ENCODE results near the gene PELI1.

Gene PELI1

DNA sequence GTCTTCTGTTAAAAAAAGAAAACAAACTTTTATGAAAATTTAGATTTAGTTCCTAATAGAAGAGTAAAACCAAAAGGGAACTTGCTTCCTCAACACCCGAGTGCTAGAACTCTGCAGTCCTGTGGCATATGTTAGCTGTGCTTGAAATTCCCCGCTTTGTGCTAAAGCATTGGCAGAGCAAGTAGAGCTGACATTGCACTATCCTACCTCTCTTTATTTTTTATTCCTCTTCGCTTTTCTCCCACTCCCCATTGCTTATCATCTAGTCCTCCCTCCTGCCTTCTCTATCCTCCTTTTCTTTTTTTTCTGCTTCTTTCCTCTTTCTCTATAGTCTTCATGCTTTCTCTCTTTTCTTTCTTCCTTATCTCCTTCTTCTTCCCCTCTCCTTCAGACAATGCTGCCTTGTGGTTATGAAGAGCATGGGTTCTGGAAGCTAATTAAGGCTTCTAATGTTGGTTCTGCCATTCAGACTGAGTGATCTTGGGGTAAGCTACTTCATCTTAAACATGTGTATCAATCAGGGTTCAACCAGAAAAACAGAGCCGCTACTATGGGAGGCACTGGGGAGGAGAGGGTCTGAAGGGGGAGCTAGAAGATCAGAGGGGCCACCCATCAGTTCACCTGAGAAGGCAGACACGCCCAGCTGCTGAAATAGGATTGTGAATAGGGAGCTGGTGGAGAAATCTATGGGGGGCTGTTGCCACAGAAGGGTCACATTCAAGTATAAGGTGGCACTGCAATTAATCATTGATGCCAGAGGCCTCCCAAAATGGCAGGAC lies 31.4 kb upstream of the PELI1 start:
- no peak overlapping the region for H3K27ac ChIP-seq
- no peak overlapping the region for H3K9ac ChIP-seq
- H3K4me1 ChIP-seq, result no peaks in the 10 kb centered on the region
- no peaks in the 10 kb centered on the region for H3K36me3 ChIP-seq
- TF ChIP-seq Cebpa-rat (IDR thresholded peaks at IDR 0.05), result no peak
- H3K4me2 ChIP-seq, result no peak overlapping the region
- H3K27me3 ChIP-seq, result no peaks in the 10 kb centered on the region
- no peak overlapping the region for H3K4me3 ChIP-seq
- no peaks in the 10 kb centered on the region for H4K20me1 ChIP-seq
- no peaks in the 10 kb centered on the region for H3K9me3 ChIP-seq

DNA sequence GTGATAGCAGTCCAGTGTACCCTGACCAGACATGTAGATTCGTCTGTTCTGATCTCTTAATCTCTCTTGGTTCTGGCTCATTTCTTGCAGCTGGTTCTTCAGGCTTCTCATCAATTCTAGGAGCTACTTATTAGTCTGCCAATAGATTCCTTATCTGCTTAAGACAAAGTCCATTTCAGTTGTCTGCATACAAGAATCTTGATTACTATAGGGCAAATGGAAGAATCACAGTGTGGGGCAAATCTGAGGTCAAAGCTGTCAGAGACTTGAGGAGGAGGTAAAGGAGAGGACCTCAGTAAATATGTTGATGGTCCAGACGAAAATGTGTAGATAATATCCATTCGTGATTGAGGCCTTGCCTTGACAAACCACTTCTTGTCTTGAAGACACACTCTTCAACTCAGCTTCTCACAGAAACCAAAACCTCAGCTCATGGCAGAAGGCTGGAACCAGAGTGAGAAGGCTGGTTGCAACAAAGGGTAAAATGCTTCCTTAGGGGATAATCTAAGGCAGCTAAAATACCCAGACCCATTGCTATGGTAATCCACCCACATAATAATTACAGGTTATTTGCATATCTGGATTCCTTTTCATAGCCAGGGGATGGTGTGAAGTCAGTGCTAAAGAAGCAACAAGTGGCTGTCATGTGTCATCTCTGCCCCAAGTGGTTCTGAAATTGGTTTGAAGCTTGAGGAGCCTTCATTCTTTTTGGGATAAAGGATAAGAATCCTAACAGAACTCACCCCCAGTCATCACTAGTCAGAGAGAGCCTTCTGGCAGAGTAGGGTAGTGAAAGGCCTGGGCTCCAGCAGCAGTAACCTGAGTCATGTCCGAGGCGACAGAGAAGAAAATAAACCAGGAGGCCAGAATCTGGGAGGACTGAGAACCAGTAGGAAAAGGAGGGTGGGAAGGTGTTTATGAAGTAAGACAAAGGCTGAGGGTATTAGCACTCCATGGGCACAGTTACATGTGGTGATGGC lies 29.2 kb upstream of the PELI1 start:
- Histone ChIP-seq H3K4me2 (no peak overlapping the region), H3K27me3 (no peaks in the 10 kb centered on the region), H3K4me1 (no peaks in the 10 kb centered on the region), H3K9me3 (no peaks in the 10 kb centered on the region), H4K20me1 (no peaks in the 10 kb centered on the region), H3K4me3 (no peak overlapping the region), H3K9ac (no peak overlapping the region), H3K36me3 (no peaks in the 10 kb centered on the region), H3K27ac (no peak overlapping the region)
- no peak for TF ChIP-seq Cebpa-rat (IDR thresholded peaks at IDR 0.05)

DNA sequence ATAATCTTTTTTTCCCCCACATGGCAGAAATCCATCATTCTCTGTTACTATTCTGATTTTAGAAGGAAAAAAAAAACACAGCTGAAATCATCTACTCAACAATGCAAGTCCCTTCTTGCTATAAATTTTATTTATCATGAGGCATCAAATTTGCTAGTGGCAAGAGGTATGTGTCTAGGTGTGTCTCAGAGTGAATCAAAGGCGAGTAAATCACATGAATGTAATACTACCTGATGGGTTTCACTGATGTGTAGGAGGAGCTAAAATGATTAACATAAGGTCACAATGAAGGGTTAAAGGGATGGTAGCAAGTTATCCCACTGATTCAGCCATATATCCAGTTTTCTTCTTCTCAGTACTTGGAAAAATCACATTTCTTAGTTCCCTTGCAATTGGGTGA lies 24.5 kb upstream of the PELI1 start:
- Histone ChIP-seq H3K27me3 (no peaks in the 10 kb centered on the region), H3K4me3 (no peak overlapping the region), H3K9ac (no peak overlapping the region), H3K9me3 (no peaks in the 10 kb centered on the region), H4K20me1 (no peaks in the 10 kb centered on the region), H3K27ac (no peak overlapping the region), H3K4me2 (no peak overlapping the region), H3K4me1 (no peaks in the 10 kb centered on the region), H3K36me3 (no peaks in the 10 kb centered on the region)
- no peak for TF ChIP-seq Cebpa-rat (IDR thresholded peaks at IDR 0.05)

DNA sequence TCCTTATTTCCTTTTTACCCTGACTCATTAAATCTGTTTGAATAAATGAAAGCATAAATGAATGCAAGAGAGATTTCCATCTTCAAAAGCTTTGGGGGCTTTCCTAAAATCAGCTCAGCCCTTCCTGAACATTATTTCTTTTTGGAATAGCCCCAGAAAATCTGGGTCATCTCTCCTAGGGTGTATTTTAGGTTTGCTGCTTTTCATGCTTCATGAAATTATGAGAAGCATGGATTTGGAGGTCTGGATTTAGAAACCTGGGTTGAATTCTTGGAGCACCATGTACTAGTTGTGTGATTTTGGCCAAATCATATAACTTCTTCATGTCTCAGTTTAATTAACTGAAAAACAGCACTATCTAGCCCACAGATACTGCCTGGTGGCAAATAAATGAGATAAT lies 24.0 kb upstream of the PELI1 start:
- TF ChIP-seq Cebpa-rat (IDR thresholded peaks at IDR 0.05), result no peak
- Histone ChIP-seq H3K36me3 (no peaks in the 10 kb centered on the region), H3K4me2 (no peak overlapping the region), H3K9me3 (no peaks in the 10 kb centered on the region), H3K27me3 (no peaks in the 10 kb centered on the region), H4K20me1 (no peaks in the 10 kb centered on the region), H3K4me3 (no peak overlapping the region), H3K4me1 (no peaks in the 10 kb centered on the region), H3K9ac (no peak overlapping the region), H3K27ac (no peak overlapping the region)

DNA sequence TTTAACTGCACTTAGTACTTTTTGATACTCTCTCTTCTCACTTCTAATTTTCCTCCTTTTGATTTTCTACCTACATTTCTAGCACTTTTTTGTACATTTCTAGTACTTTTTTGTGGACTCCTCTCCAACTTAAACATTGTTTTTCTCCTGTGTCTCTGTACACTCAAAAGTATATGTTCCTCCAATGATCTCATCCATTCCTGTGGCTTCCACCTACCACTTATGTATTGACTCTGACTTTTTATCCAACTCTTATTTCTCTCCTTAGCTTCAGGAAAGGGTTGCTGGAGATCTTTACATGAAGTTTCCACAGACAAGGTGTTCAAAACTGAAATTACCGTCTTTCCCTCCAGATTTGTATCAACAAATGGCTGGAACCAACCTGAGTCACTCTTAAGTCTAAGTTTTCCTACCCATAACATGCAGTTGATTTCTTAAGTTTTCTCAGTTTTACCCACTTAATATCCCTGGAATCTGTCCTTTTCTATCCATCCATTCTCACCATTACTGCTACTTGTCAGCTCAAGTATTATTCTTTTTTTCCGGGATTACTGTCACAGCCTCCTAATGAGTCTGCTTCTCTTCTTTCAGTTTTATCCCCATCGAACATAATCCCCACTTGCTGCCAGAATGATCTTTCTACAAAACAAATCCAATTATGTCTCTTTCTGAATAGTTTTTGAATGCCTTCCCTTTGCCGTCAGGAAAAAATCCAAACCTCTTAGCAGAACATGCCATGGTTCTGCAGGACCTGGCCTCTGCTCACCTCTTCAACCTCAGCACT lies 22.6 kb upstream of the PELI1 start:
- Histone ChIP-seq H3K4me3 (no peak overlapping the region), H3K36me3 (no peaks in the 10 kb centered on the region), H3K9ac (no peak overlapping the region), H3K27ac (no peak overlapping the region), H3K9me3 (no peaks in the 10 kb centered on the region), H4K20me1 (no peaks in the 10 kb centered on the region), H3K27me3 (no peaks in the 10 kb centered on the region), H3K4me2 (no peak overlapping the region), H3K4me1 (no peaks in the 10 kb centered on the region)
- no peak for TF ChIP-seq Cebpa-rat (IDR thresholded peaks at IDR 0.05)

DNA sequence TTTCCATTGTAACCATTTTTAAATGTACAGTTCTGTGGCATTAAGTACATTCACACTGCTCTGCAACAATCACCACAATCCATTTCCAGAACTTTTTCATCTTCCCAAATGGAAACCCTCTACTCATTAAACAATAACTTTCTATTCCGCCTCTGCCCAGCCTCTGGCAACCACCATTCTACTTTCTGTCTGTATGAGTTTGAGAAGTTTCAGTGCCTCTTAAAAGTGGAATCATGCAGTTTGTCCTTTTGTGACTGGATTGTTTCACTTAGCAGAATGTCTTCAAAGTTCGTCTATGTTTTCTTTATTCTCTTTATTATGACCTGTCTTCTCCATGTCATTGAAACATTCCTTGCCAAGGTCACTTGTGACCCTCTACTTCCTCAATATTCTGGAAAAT lies 22.0 kb upstream of the PELI1 start:
- H3K9me3 ChIP-seq, result no peaks in the 10 kb centered on the region
- no peak overlapping the region for H3K4me3 ChIP-seq
- no peak overlapping the region for H3K9ac ChIP-seq
- no peaks in the 10 kb centered on the region for H4K20me1 ChIP-seq
- no peak overlapping the region for H3K4me2 ChIP-seq
- H3K27me3 ChIP-seq, result no peaks in the 10 kb centered on the region
- H3K27ac ChIP-seq, result no peak overlapping the region
- no peaks in the 10 kb centered on the region for H3K4me1 ChIP-seq
- no peak for TF ChIP-seq Cebpa-rat (IDR thresholded peaks at IDR 0.05)
- no peaks in the 10 kb centered on the region for H3K36me3 ChIP-seq

DNA sequence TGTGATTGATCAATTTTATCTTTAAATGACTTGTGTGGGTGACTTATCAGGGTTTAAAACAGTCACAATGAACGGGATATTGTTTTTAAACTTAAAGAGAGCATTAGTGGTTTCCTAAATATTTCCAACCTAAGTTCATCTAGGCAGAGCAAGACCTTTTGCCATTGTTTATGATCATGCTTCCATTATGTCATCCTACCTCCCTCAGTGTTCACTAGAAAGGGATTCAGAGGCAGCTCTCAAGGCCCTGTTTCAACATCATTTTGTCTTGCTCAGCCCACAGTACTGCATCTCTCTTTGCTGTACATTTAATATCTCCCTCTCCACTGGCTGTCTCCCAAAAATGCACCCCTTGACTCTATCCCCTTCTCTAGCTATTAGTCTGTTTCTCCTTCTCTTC lies 21.5 kb upstream of the PELI1 start:
- Histone ChIP-seq H3K4me3 (no peak overlapping the region), H3K4me2 (no peak overlapping the region), H3K36me3 (no peaks in the 10 kb centered on the region), H3K27ac (no peak overlapping the region), H4K20me1 (no peaks in the 10 kb centered on the region), H3K27me3 (no peaks in the 10 kb centered on the region), H3K9ac (no peak overlapping the region), H3K4me1 (no peaks in the 10 kb centered on the region), H3K9me3 (no peaks in the 10 kb centered on the region)
- TF ChIP-seq Cebpa-rat (IDR thresholded peaks at IDR 0.05), result no peak

DNA sequence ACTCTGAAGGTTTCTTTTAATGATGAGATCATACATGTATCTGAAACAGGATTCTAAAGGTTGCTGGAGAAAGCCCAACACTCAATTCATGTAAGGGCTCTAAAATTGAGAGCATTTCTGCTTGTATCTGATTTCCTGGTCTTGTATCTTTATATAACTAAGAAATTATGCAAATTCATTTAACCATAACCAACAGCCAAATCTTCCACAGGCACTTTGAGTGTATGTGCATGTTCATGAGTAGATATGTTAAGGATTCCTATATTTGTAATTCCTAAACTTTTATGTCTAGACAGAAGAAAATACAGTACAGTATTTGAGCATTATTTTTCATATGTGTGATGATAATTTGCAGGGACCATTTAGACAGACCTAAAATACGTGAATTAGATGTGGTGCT lies 20.4 kb upstream of the PELI1 start:
- Histone ChIP-seq H3K27me3 (no peaks in the 10 kb centered on the region), H3K4me3 (no peak overlapping the region), H3K4me1 (no peaks in the 10 kb centered on the region), H3K9me3 (no peaks in the 10 kb centered on the region), H4K20me1 (no peaks in the 10 kb centered on the region), H3K9ac (no peak overlapping the region), H3K27ac (no peak overlapping the region), H3K36me3 (no peaks in the 10 kb centered on the region), H3K4me2 (no peak overlapping the region)
- no peak for TF ChIP-seq Cebpa-rat (IDR thresholded peaks at IDR 0.05)

DNA sequence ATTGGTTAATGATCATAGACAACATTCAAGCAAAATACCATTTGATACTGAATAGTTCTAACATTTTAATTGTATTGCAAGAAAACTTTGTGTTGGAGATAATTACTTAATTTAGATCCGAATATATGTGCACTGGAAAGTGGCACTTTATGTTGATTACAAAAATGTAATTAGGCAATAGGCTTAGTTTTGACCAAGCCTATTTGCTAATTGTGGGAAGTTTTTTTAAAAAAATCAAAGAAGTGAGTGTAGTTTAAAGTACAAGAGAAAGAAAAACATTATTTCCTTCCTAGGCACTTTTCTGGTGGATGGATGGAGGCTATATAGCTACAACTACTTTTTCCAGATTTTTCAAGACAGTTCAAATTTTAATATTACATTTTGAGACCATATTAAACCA lies 18.3 kb upstream of the PELI1 start:
- Histone ChIP-seq H3K9me3 (no peaks in the 10 kb centered on the region), H3K27ac (no peak overlapping the region), H3K36me3 (no peaks in the 10 kb centered on the region), H3K4me1 (no peaks in the 10 kb centered on the region), H3K9ac (no peak overlapping the region), H3K27me3 (no peaks in the 10 kb centered on the region), H4K20me1 (no peaks in the 10 kb centered on the region), H3K4me2 (no peak overlapping the region), H3K4me3 (no peak overlapping the region)
- TF ChIP-seq Cebpa-rat (IDR thresholded peaks at IDR 0.05), result no peak
